ENCODE data around the gene CREB3L2. TPM values are rescaled to one million over a fixed set of nuclear protein-coding genes. Genes with fewer than 3 reads are reported as not detected.

CREB3L2 gene
- total and polyA plus RNA-seq, 8 donors: 5.8 to 258 (median 23.6) TPM

GRCh38 chr7:137981175-137981574 lies 20.7 kb downstream of the CREB3L2 start:
- no peak for DNase-seq
- Histone ChIP-seq H3K4me1 (peaks cover 73 to 99% (median 89%) of the 10 kb centered on the region in 4 donors), H3K4me3 (no peak overlapping the region), H3K27me3 (no peaks in the 10 kb centered on the region), H3K27ac (peak overlapping the region; percentile 41 to 95 (median 83)), H3K9me3 (no peaks in the 10 kb centered on the region), H3K36me3 (peaks cover 0 to 9% (median 0%) of the 10 kb centered on the region in 4 donors)
- intact Hi-C loops (cut with DNase I; ENCODE audit: low total_unique reads): no loop called here
- TF ChIP-seq EP300 (IDR thresholded peaks at IDR 0.05): no peak
- TF ChIP-seq POLR2AphosphoS5 (IDR thresholded peaks at IDR 0.05): no peak
- TF ChIP-seq, protein P1, sequence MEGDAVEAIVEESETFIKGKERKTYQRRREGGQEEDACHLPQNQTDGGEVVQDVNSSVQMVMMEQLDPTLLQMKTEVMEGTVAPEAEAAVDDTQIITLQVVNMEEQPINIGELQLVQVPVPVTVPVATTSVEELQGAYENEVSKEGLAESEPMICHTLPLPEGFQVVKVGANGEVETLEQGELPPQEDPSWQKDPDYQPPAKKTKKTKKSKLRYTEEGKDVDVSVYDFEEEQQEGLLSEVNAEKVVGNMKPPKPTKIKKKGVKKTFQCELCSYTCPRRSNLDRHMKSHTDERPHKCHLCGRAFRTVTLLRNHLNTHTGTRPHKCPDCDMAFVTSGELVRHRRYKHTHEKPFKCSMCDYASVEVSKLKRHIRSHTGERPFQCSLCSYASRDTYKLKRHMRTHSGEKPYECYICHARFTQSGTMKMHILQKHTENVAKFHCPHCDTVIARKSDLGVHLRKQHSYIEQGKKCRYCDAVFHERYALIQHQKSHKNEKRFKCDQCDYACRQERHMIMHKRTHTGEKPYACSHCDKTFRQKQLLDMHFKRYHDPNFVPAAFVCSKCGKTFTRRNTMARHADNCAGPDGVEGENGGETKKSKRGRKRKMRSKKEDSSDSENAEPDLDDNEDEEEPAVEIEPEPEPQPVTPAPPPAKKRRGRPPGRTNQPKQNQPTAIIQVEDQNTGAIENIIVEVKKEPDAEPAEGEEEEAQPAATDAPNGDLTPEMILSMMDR (IDR thresholded peaks at IDR 0.05): no peak
- TF ChIP-seq POLR2A (IDR thresholded peaks at IDR 0.05): no peak

DNA sequence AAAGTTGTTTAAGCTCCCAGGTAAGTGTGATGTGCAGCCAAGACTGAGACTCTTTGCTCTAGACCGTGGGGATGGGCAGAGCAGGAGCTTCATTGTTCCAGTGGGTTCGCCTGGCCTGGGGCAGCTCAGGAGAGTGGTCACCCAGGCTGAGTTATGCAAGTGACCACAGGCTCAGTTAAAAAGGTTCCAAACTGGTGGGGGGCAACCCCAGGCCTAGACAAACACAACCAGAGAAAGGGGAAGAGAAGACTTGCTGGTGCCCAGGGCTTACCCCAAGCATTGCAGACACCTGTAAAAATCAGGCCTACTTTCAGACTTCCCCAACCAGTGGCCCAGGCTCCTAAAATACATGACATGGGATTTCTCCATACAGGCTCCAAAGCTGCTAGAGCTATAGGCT lies 21.6 kb downstream of the CREB3L2 start:
- WGBS, 5 donors: 86 to 98% (median 94%) methylated on average over 2 of the region's 2 CpGs
- Histone ChIP-seq H3K4me3 (no peak overlapping the region), H3K9me3 (no peaks in the 10 kb centered on the region), H3K4me1 (peaks cover 65 to 99% (median 84%) of the 10 kb centered on the region in 4 donors), H3K36me3 (peaks cover 0 to 9% (median 0%) of the 10 kb centered on the region in 4 donors), H3K27me3 (no peaks in the 10 kb centered on the region), H3K27ac (peak overlapping the region; percentile 34 to 95 (median 83))
- TF ChIP-seq POLR2AphosphoS5 (IDR thresholded peaks at IDR 0.05) (no peak), POLR2A (IDR thresholded peaks at IDR 0.05) (no peak), EP300 (IDR thresholded peaks at IDR 0.05) (no peak)
- TF ChIP-seq, protein P1 (IDR thresholded peaks at IDR 0.05): no peak
- intact Hi-C loops (cut with DNase I; ENCODE audit: low total_unique reads): no loop called here
- DNase-seq: no peak

DNA sequence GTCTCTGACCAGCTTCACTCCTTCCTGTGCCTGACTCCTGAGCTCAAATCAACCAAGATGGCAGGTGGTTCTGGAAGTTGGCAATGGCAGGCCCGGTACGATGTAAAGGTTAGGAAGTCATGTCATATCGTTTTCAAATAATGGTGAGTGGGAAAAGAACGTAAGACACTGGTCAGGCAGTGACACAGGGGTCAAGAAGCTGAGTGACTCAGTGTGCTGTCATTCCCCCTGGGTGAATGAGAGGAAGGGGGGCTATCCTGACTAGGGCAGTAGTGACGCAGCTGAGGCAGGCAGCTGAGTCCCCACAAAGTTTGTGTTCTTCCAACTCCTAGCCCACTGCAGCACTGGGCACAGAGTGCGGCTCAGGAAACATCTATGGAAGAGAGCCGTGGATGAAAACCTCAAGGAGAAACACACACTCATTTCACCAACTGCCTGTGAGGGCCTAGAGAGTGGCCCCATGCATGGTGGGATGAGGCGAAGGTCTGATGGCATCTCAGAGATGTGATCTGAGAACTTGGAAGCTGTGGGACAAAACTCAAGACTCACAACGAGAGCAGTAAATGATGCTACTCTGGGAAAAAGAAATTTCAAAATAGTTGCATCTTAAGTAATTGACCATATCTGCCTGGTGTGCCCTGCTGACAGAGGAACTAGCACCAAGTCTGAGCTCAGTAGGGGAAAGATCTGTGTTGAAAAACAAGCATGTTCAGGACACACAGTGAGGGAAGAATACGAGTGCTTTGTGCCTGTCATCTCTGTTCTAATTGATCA lies 23.2 kb downstream of the CREB3L2 start:
- TF ChIP-seq EP300 (IDR thresholded peaks at IDR 0.05) (peak; percentile 76), POLR2AphosphoS5 (IDR thresholded peaks at IDR 0.05) (peak; percentile 45 to 92 (median 71))
- TF ChIP-seq, protein P1 (IDR thresholded peaks at IDR 0.05): no peak
- 45 to 68% (median 62%) methylated on average over 10 of the region's 10 CpGs for WGBS, 5 donors
- DNase-seq: no peak
- intact Hi-C loops (cut with DNase I; ENCODE audit: low total_unique reads): no loop called here
- H3K27me3 ChIP-seq: no peaks in the 10 kb centered on the region
- H3K4me3 ChIP-seq: no peak overlapping the region
- H3K27ac ChIP-seq: peak overlapping the region; percentile 20 to 95 (median 83)
- peaks cover 0 to 9% (median 0%) of the 10 kb centered on the region in 4 donors for H3K36me3 ChIP-seq
- H3K4me1 ChIP-seq: peaks cover 49 to 97% (median 75%) of the 10 kb centered on the region in 4 donors
- H3K9me3 ChIP-seq: no peaks in the 10 kb centered on the region

DNA sequence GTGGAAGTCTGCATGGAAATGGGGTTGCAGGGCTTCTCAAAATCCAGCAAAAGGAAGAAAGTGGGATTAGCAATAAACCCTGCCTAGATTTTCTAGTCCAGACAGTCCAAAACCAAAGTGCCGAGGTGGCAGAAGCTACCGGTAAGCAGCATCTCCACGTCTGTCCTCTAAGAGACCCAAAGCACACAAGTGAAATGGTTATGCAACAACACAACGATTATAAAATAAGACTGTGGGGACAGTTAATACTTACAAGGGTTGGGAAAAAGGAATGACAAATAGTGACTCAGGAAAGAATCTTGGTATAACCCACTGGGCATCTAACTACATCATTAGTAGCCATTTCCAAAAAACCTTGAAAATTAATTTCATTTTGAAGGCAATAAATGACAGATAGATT lies 24.7 kb downstream of the CREB3L2 start:
- 69 to 82% (median 77%) methylated on average over 4 of the region's 4 CpGs for WGBS, 5 donors

More for the DNA sequence above, 24.7 kb downstream of the CREB3L2 start:
- intact Hi-C loops (cut with DNase I; ENCODE audit: low total_unique reads): no loop called here
- Histone ChIP-seq H3K27me3 (no peaks in the 10 kb centered on the region), H3K4me3 (no peak overlapping the region), H3K36me3 (peaks cover 0 to under 1% (median 0%) of the 10 kb centered on the region in 4 donors), H3K9me3 (no peaks in the 10 kb centered on the region), H3K4me1 (peaks cover 49 to 94% (median 72%) of the 10 kb centered on the region in 4 donors), H3K27ac (peak overlapping the region in 4 of 5 donors; percentile 78 to 95 (median 84))
- DNase-seq: no peak
- TF ChIP-seq POLR2AphosphoS5 (IDR thresholded peaks at IDR 0.05): peak in 2 of 3 donors; percentile 53 to 56
- no peak for TF ChIP-seq POLR2A (IDR thresholded peaks at IDR 0.05)
- no peak for TF ChIP-seq EP300 (IDR thresholded peaks at IDR 0.05)
- TF ChIP-seq, protein P1 (IDR thresholded peaks at IDR 0.05): no peak
